GM23338 (cell line): ENCODE results near the gene HTD2. TPM values are rescaled to one million over a fixed set of nuclear protein-coding genes. Genes with fewer than 3 reads are reported as not detected.

Experiments
- ATAC-seq: fragments of 200-7000 bp; cut with Tn5 transposase; 3 replicates; pipeline ENCODE4 v1.9.1; 2020
- DNase-seq: peaks from one replicate; pipeline ENCODE4 v3.0.0-alpha.2; 2015; ENCODE audit warnings: low spot score
- H2AFZ ChIP-seq: fragments of 200-600 bp; sonication (generic); 2 replicates; pipeline ENCODE4 v1.8.0; 2016; ENCODE audit warnings: antibody characterized with exemption, mild to moderate bottlenecking, moderate library complexity
- H3F3A ChIP-seq: fragments of 200-600 bp; sonication (generic); replicated peaks from 2 replicates; pipeline ENCODE4 v1.8.0; 2017; ENCODE audit warnings: antibody characterized with exemption, mixed run types, low read depth
- H3K27ac ChIP-seq: fragments of 200-600 bp; sonication (generic); 2 replicates; pipeline ENCODE4 v1.6.1; 2016; ENCODE audit warnings: low read depth
- H3K27me3 ChIP-seq: fragments of 200-600 bp; sonication (generic); 2 replicates; pipeline ENCODE4 v1.8.0; 2016; ENCODE audit warnings: mild to moderate bottlenecking, mixed run types, moderate library complexity; ENCODE audit not compliant: insufficient read depth
- H3K36me3 ChIP-seq: fragments of 200-600 bp; sonication (generic); 2 replicates; pipeline ENCODE4 v1.8.0; 2016; ENCODE audit warnings: mild to moderate bottlenecking; ENCODE audit not compliant: insufficient read depth
- H3K4me1 ChIP-seq: fragments of 200-600 bp; sonication (generic); 2 replicates; pipeline ENCODE4 v1.8.0; 2016; ENCODE audit warnings: mild to moderate bottlenecking, moderate library complexity; ENCODE audit not compliant: insufficient read depth
- H3K4me2 ChIP-seq: fragments of 200-600 bp; sonication (generic); 2 replicates; pipeline ENCODE4 v1.7.1; 2017; ENCODE audit warnings: mixed run types
- H3K4me3 ChIP-seq: fragments of 200-600 bp; sonication (generic); 2 replicates; pipeline ENCODE4 v1.6.1; 2016; ENCODE audit warnings: mixed run types
- H3K79me2 ChIP-seq: fragments of 200-600 bp; sonication (generic); replicated peaks from 2 replicates; pipeline ENCODE4 v1.8.0; 2017; ENCODE audit warnings: mild to moderate bottlenecking; ENCODE audit not compliant: insufficient read depth
- H3K9me2 ChIP-seq: fragments of 200-600 bp; sonication (generic); 2 replicates; pipeline ENCODE4 v1.8.0; 2017; ENCODE audit not compliant: insufficient read depth
- H4K20me1 ChIP-seq: fragments of 200-600 bp; sonication (generic); replicated peaks from 2 replicates; pipeline ENCODE4 v1.8.0; 2017; ENCODE audit warnings: mild to moderate bottlenecking; ENCODE audit not compliant: insufficient read depth
- H3K27ac Mint-ChIP-seq: 2 replicates; pipeline ENCODE4 v1.8.0; 2020; ENCODE audit warnings: inconsistent platforms, mild to moderate bottlenecking, moderate library complexity, mixed read lengths
- H3K27me3 Mint-ChIP-seq: 3 replicates; pipeline ENCODE4 v1.8.0; 2022; ENCODE audit warnings: low read depth, mild to moderate bottlenecking, moderate library complexity, mixed read lengths, inconsistent platforms; ENCODE audit not compliant: insufficient read depth, poor library complexity
- H3K36me3 Mint-ChIP-seq: 3 replicates; pipeline ENCODE4 v1.8.0; 2021; ENCODE audit warnings: low read depth, mild to moderate bottlenecking, inconsistent platforms, moderate library complexity, mixed read lengths
- H3K4me1 Mint-ChIP-seq: 3 replicates; pipeline ENCODE4 v1.8.0; 2020; ENCODE audit warnings: mild to moderate bottlenecking, inconsistent platforms, mixed read lengths
- H3K4me3 Mint-ChIP-seq: 3 replicates; pipeline ENCODE4 v1.8.0; 2021; ENCODE audit warnings: moderate library complexity, mild to moderate bottlenecking, inconsistent platforms, mixed read lengths
- H3K9me3 Mint-ChIP-seq: 3 replicates; pipeline ENCODE4 v1.8.0; 2020; ENCODE audit warnings: moderate library complexity, mild to moderate bottlenecking, inconsistent platforms, mixed read lengths
- CREB1 ChIP-seq: fragments of 250-450 bp; sonication (Bioruptor Pico); IDR thresholded peaks from 2 replicates; pipeline ENCODE4 v1.5.0; 2020; ENCODE audit warnings: low read depth, mild to moderate bottlenecking, moderate library complexity
- CTCF ChIP-seq, 2 experiments: fragments of 200-600 bp in 1 of 2; sonication (generic) in 1 of 2; conservative IDR thresholded peaks; 2 replicates each; pipeline versions ENCODE4 v1.5.1 to v1.6.1; 2016 to 2017; ENCODE audit warnings: antibody characterized with exemption in 2 of 2, low read depth in 2 of 2, mild to moderate bottlenecking in 2 of 2, moderate library complexity in 1 of 2
- EZH2 ChIP-seq: fragments of 200-600 bp; sonication (generic); IDR thresholded peaks from one replicate; pipeline ENCODE4 v1.8.0; 2017; ENCODE audit warnings: antibody characterized with exemption, mild to moderate bottlenecking, low read depth; ENCODE audit not compliant: unreplicated experiment
- EZH2phosphoT487 ChIP-seq: fragments of 200-600 bp; sonication (generic); IDR thresholded peaks from one replicate; pipeline ENCODE4 v1.8.1; 2018; ENCODE audit warnings: antibody characterized with exemption; ENCODE audit not compliant: unreplicated experiment
- JUNB ChIP-seq: IDR thresholded peaks from one replicate; pipeline ENCODE4 v1.6.1; 2016; ENCODE audit warnings: antibody characterized with exemption; ENCODE audit not compliant: unreplicated experiment
- POLR2AphosphoS5 ChIP-seq: IDR thresholded peaks from 2 replicates; pipeline ENCODE4 v1.6.1; 2016; ENCODE audit warnings: antibody characterized with exemption, low read depth
- REST ChIP-seq: IDR thresholded peaks from one replicate; pipeline ENCODE4 v1.6.1; 2018; ENCODE audit warnings: antibody characterized with exemption; ENCODE audit not compliant: unreplicated experiment
- ZNF114 ChIP-seq: fragments of 250-450 bp; sonication (Bioruptor Pico); IDR thresholded peaks from 2 replicates; pipeline ENCODE4 v1.5.0; 2020; ENCODE audit warnings: mild to moderate bottlenecking, moderate library complexity
- ZNF462 ChIP-seq: fragments of 250-450 bp; sonication (Bioruptor Pico); IDR thresholded peaks from 2 replicates; pipeline ENCODE4 v1.5.0; 2020; ENCODE audit warnings: mild to moderate bottlenecking, moderate library complexity
- polyA plus RNA-seq: library from polyadenylated mRNA; unstranded; fragments of >200 nt; fragmentation: Nextera tagmentation; extraction: Ambion mirVana; gene quantifications from 2 replicates; pipeline ENCODE4 v1.2.1, GENCODE V29; 2016
- total RNA-seq: library from RNA; depleted of rRNA; stranded (reverse); fragments of >200 nt; shearing (Covaris generic); gene quantifications from 2 replicates; pipeline ENCODE4 v1.2.3, GENCODE V29; 2014
- TF ChIP-seq, protein P1 (sequence below): IDR thresholded peaks from 2 replicates; pipeline ENCODE4 v1.6.1; 2016; ENCODE audit warnings: antibody characterized with exemption

Gene HTD2
- total and polyA plus RNA-seq, 2 experiments from 2014 or later = 19.3 to 24.2 TPM

- Histone ChIP-seq H3F3A (no peaks in the 10 kb centered on the region), H2AFZ (no peak overlapping the region), H3K9me2 (no peaks in the 10 kb centered on the region), H4K20me1 (no peaks in the 10 kb centered on the region), H3K27me3 (no peaks in the 10 kb centered on the region), H3K4me1 (no peaks in the 10 kb centered on the region), H3K4me2 (no peak overlapping the region), H3K27ac (no peak overlapping the region), H3K4me3 (no peak overlapping the region), H3K79me2 (no peaks in the 10 kb centered on the region), H3K36me3 (no peaks in the 10 kb centered on the region)
- Mint-ChIP-seq H3K27ac (no peak overlapping the region), H3K4me3 (no peak overlapping the region), H3K9me3 (peaks cover 20% of the 10 kb centered on the region), H3K36me3 (peaks cover 16% of the 10 kb centered on the region), H3K4me1 (peaks cover 4% of the 10 kb centered on the region; the same call in 1 of the 3 replicates), H3K27me3 (peaks cover 2% of the 10 kb centered on the region)
- DNase-seq = no peak
- ATAC-seq = no peak
- TF ChIP-seq POLR2AphosphoS5 = no peak
- TF ChIP-seq CTCF (conservative IDR thresholded peaks at IDR 0.05; ENCODE audit: low read depth in 2 of 2) = no peak
- no peak for TF ChIP-seq JUNB
- TF ChIP-seq, protein P1, sequence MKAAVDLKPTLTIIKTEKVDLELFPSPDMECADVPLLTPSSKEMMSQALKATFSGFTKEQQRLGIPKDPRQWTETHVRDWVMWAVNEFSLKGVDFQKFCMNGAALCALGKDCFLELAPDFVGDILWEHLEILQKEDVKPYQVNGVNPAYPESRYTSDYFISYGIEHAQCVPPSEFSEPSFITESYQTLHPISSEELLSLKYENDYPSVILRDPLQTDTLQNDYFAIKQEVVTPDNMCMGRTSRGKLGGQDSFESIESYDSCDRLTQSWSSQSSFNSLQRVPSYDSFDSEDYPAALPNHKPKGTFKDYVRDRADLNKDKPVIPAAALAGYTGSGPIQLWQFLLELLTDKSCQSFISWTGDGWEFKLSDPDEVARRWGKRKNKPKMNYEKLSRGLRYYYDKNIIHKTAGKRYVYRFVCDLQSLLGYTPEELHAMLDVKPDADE = no peak
- no peak for TF ChIP-seq EZH2
- no peak for TF ChIP-seq CREB1
- TF ChIP-seq EZH2phosphoT487 = no peak
- no peak for TF ChIP-seq ZNF114 (CRISPR knock-in tag)
- TF ChIP-seq REST = no peak
- no peak for TF ChIP-seq ZNF462 (CRISPR knock-in tag)
These were observed 12.8 kb upstream of the HTD2 start for GRCh38 chr3:58293516-58293915.
